ENCODE results near the gene PSMC5.

Gene PSMC5

GRCh38 chr17:63821804-63822203, 5.4 kb upstream of the PSMC5 start:
- no peak for DNase-seq

- no peak for DNase-seq
Measured at GRCh38 chr17:63822537-63822936, 4.7 kb upstream of the PSMC5 start.

- no peak for DNase-seq
Measured at GRCh38 chr17:63823659-63824331, 3.4 kb upstream of the PSMC5 start.

GRCh38 chr17:63824362-63824761, 2.9 kb upstream of the PSMC5 start:
- DNase-seq = no peak

- no peak for DNase-seq
Measured at GRCh38 chr17:63826468-63827001, 696 bp upstream of the PSMC5 start.

- DNase-seq = no peak
Measured at GRCh38 chr17:63827801-63828221, 580 bp downstream of the PSMC5 start.

- no peak for DNase-seq
Measured at GRCh38 chr17:63828936-63829335, 1.7 kb downstream of the PSMC5 start.

GRCh38 chr17:63830278-63830677, 3.0 kb downstream of the PSMC5 start:
- no peak for DNase-seq

- no peak for DNase-seq
Measured at GRCh38 chr17:63830904-63831491, 3.8 kb downstream of the PSMC5 start.

- DNase-seq = no peak
Measured at GRCh38 chr17:63831505-63831904, 4.3 kb downstream of the PSMC5 start.

GRCh38 chr17:63832014-63832413, 4.8 kb downstream of the PSMC5 start:
- DNase-seq = no peak

- DNase-seq = no peak
Measured at GRCh38 chr17:63832455-63832854, 5.2 kb downstream of the PSMC5 start.

GRCh38 chr17:63833026-63833740, 6.0 kb downstream of the PSMC5 start:
- no peak for DNase-seq

- no peak for DNase-seq
Measured at GRCh38 chr17:63833741-63834373, 6.6 kb downstream of the PSMC5 start.

GRCh38 chr17:63834431-63835166, 7.4 kb downstream of the PSMC5 start:
- DNase-seq = peak; percentile 68

GRCh38 chr17:63835167-63835720, 8.0 kb downstream of the PSMC5 start:
- no peak for DNase-seq

- DNase-seq = no peak
Measured at GRCh38 chr17:63836811-63837210, 9.6 kb downstream of the PSMC5 start.

GRCh38 chr17:63837480-63837879, 10.2 kb downstream of the PSMC5 start:
- no peak for DNase-seq

- DNase-seq = no peak
Measured at GRCh38 chr17:63837962-63838600, 10.8 kb downstream of the PSMC5 start.

- peak; percentile 26 for DNase-seq
Measured at GRCh38 chr17:63838631-63839171, 11.5 kb downstream of the PSMC5 start.

GRCh38 chr17:63840591-63841349, 13.5 kb downstream of the PSMC5 start:
- no peak for DNase-seq

All from NCI-H226 (cell line).